ENCODE measurements around the gene MGMT.

Gene MGMT

GRCh38 chr10:129761197-129761972, 294.3 kb downstream of the MGMT start:
- no peak overlapping the region for H3K9ac ChIP-seq (ENCODE audit: insufficient read length, low read depth)
- no peaks in the 10 kb centered on the region for H3K36me3 ChIP-seq (ENCODE audit: insufficient read depth, insufficient read length, low read length)
- DNase-seq (ENCODE audit: low read depth, low spot score), result no peak
- H3K4me3 ChIP-seq (ENCODE audit: insufficient read length, low read depth), result no peak overlapping the region
- peaks cover 2% of the 10 kb centered on the region for H3K4me1 ChIP-seq (ENCODE audit: insufficient read depth, insufficient read length)
- H3K27me3 ChIP-seq (ENCODE audit: insufficient read depth, insufficient read length), result no peaks in the 10 kb centered on the region
- no peaks in the 10 kb centered on the region for H3K9me3 ChIP-seq (ENCODE audit: insufficient read depth, low read length)
- TF ChIP-seq YY1 (IDR thresholded peaks at IDR 0.05; ENCODE audit: insufficient read depth, insufficient read length) (no peak), SUZ12 (IDR thresholded peaks at IDR 0.05; ENCODE audit: extremely low read depth, insufficient read depth, insufficient read length) (no peak), ZNF274 (IDR thresholded peaks at IDR 0.05; ENCODE audit: low read depth, low read length) (no peak)

- H3K27me3 ChIP-seq (ENCODE audit: insufficient read depth, insufficient read length), result no peaks in the 10 kb centered on the region
- H3K9ac ChIP-seq (ENCODE audit: insufficient read length, low read depth), result no peak overlapping the region
- DNase-seq (ENCODE audit: low read depth, low spot score), result no peak
- H3K4me3 ChIP-seq (ENCODE audit: insufficient read length, low read depth), result no peak overlapping the region
- H3K9me3 ChIP-seq (ENCODE audit: insufficient read depth, low read length), result no peaks in the 10 kb centered on the region
- TF ChIP-seq YY1 (IDR thresholded peaks at IDR 0.05; ENCODE audit: insufficient read depth, insufficient read length), result no peak
- no peak for TF ChIP-seq SUZ12 (IDR thresholded peaks at IDR 0.05; ENCODE audit: extremely low read depth, insufficient read depth, insufficient read length)
- TF ChIP-seq ZNF274 (IDR thresholded peaks at IDR 0.05; ENCODE audit: low read depth, low read length), result no peak
- peaks cover 2% of the 10 kb centered on the region for H3K4me1 ChIP-seq (ENCODE audit: insufficient read depth, insufficient read length)
- no peaks in the 10 kb centered on the region for H3K36me3 ChIP-seq (ENCODE audit: insufficient read depth, insufficient read length, low read length)
Measured at GRCh38 chr10:129761981-129762956, 295.2 kb downstream of the MGMT start.

GRCh38 chr10:129764011-129764900, 297.2 kb downstream of the MGMT start:
- H3K36me3 ChIP-seq (ENCODE audit: insufficient read depth, insufficient read length, low read length), result no peaks in the 10 kb centered on the region
- peaks cover 2% of the 10 kb centered on the region for H3K4me1 ChIP-seq (ENCODE audit: insufficient read depth, insufficient read length)

GRCh38 chr10:129764901-129765663, 298.0 kb downstream of the MGMT start:
- no peak for DNase-seq (ENCODE audit: low read depth, low spot score)
- TF ChIP-seq SUZ12 (IDR thresholded peaks at IDR 0.05; ENCODE audit: extremely low read depth, insufficient read depth, insufficient read length) (no peak), YY1 (IDR thresholded peaks at IDR 0.05; ENCODE audit: insufficient read depth, insufficient read length) (no peak), ZNF274 (IDR thresholded peaks at IDR 0.05; ENCODE audit: low read depth, low read length) (no peak)
- Histone ChIP-seq H3K4me3 (ENCODE audit: insufficient read length, low read depth) (no peak overlapping the region), H3K4me1 (ENCODE audit: insufficient read depth, insufficient read length) (peaks cover 2% of the 10 kb centered on the region), H3K9me3 (ENCODE audit: insufficient read depth, low read length) (no peaks in the 10 kb centered on the region), H3K27me3 (ENCODE audit: insufficient read depth, insufficient read length) (no peaks in the 10 kb centered on the region), H3K9ac (ENCODE audit: insufficient read length, low read depth) (no peak overlapping the region), H3K36me3 (ENCODE audit: insufficient read depth, insufficient read length, low read length) (no peaks in the 10 kb centered on the region)

More at GRCh38 chr10:129764011-129764900, 297.2 kb downstream of the MGMT start:
- Histone ChIP-seq H3K9me3 (ENCODE audit: insufficient read depth, low read length) (no peaks in the 10 kb centered on the region), H3K27me3 (ENCODE audit: insufficient read depth, insufficient read length) (no peaks in the 10 kb centered on the region), H3K9ac (ENCODE audit: insufficient read length, low read depth) (no peak overlapping the region), H3K4me3 (ENCODE audit: insufficient read length, low read depth) (no peak overlapping the region)
- TF ChIP-seq ZNF274 (IDR thresholded peaks at IDR 0.05; ENCODE audit: low read depth, low read length) (no peak), YY1 (IDR thresholded peaks at IDR 0.05; ENCODE audit: insufficient read depth, insufficient read length) (no peak), SUZ12 (IDR thresholded peaks at IDR 0.05; ENCODE audit: extremely low read depth, insufficient read depth, insufficient read length) (no peak)
- no peak for DNase-seq (ENCODE audit: low read depth, low spot score)

- H3K9me3 ChIP-seq (ENCODE audit: insufficient read depth, low read length), result no peaks in the 10 kb centered on the region
- TF ChIP-seq SUZ12 (IDR thresholded peaks at IDR 0.05; ENCODE audit: extremely low read depth, insufficient read depth, insufficient read length) (no peak), YY1 (IDR thresholded peaks at IDR 0.05; ENCODE audit: insufficient read depth, insufficient read length) (no peak), ZNF274 (IDR thresholded peaks at IDR 0.05; ENCODE audit: low read depth, low read length) (no peak)
- H3K36me3 ChIP-seq (ENCODE audit: insufficient read depth, insufficient read length, low read length), result no peaks in the 10 kb centered on the region
- H3K27me3 ChIP-seq (ENCODE audit: insufficient read depth, insufficient read length), result no peaks in the 10 kb centered on the region
- DNase-seq (ENCODE audit: low read depth, low spot score), result no peak
- H3K9ac ChIP-seq (ENCODE audit: insufficient read length, low read depth), result no peak overlapping the region
- no peak overlapping the region for H3K4me3 ChIP-seq (ENCODE audit: insufficient read length, low read depth)
- peaks cover 2% of the 10 kb centered on the region for H3K4me1 ChIP-seq (ENCODE audit: insufficient read depth, insufficient read length)
Measured at GRCh38 chr10:129765664-129766550, 298.9 kb downstream of the MGMT start.
